HCT116 (cell line): ENCODE measurements around the gene ZCCHC3.

ENCODE experiments used
- CEBPB ChIP-seq: IDR thresholded peaks from 2 replicates; pipeline ENCODE4 v1.6.1; 2012; ENCODE audit warnings: low read depth
- CTCF ChIP-seq, 3 experiments: fragments of 200-600 bp in 1 of 3; sonication (generic) in 1 of 3; IDR thresholded peaks in 2 of 3; conservative IDR thresholded peaks in 1 of 3; 2 replicates each; pipeline ENCODE4 v1.5.1; 2012 to 2017; ENCODE audit warnings: low read depth in 2 of 3, low read length in 2 of 3, antibody characterized with exemption in 1 of 3, borderline replicate concordance in 1 of 3, control low read depth in 1 of 3, mild to moderate bottlenecking in 1 of 3, mixed read lengths in 1 of 3, mixed run types in 1 of 3, moderate library complexity in 1 of 3; ENCODE audit not compliant: insufficient read depth in 1 of 3
- ELF1 ChIP-seq: IDR thresholded peaks from 2 replicates; pipeline ENCODE4 v1.6.1; 2012; ENCODE audit warnings: low read depth, borderline replicate concordance
- POLR2A ChIP-seq: IDR thresholded peaks from 2 replicates; pipeline ENCODE4 v1.7.0; 2011; ENCODE audit warnings: borderline replicate concordance; ENCODE audit not compliant: insufficient read depth, insufficient read length; ENCODE audit errors: extremely low read depth
- YY1 ChIP-seq: IDR thresholded peaks from 2 replicates; pipeline ENCODE4 v1.6.1; 2011; ENCODE audit warnings: low read length, low read depth, moderate library complexity, mild to moderate bottlenecking; ENCODE audit not compliant: insufficient replicate concordance; ENCODE audit errors: extremely low read depth

GRCh38 chr20:272718-273117 is 24.7 kb upstream of the ZCCHC3 start:
- TF ChIP-seq POLR2A (no peak), CTCF (IDR thresholded peaks at IDR 0.05 in 2 of 3, conservative IDR thresholded peaks at IDR 0.05 in 1 of 3; ENCODE audit: borderline replicate concordance in 1 of 3, insufficient read depth in 1 of 3, low read depth in 2 of 3, low read length in 2 of 3) (no peak), CEBPB (no peak), YY1 (no peak), ELF1 (no peak)
